Renal pelvis (tissue), 4 donors: ENCODE results near the gene TOGARAM2. TPM values are rescaled to one million over a fixed set of nuclear protein-coding genes. Genes with fewer than 3 reads are reported as not detected.
"Not testable (repeated sequence)": the region's sequence is repeated elsewhere in the genome, so short reads cannot be mapped to it uniquely, and the experiment has no call there.

ENCODE experiments used
- DNase-seq: peaks from one replicate; pipeline ENCODE4 v3.0.0-alpha.2; 2013
- polyA plus RNA-seq, 3 donors: library from polyadenylated mRNA; unstranded; fragments of 120-200 nt; gene quantifications; one replicate each; pipeline ENCODE4 v1.2.1, GENCODE V29; 2013; ENCODE audit not compliant: insufficient read length in 3 of 3

The TOGARAM2 gene
- polyA plus RNA-seq, 3 donors = 0.83 to 1.7 (median 1.5) TPM

DNA sequence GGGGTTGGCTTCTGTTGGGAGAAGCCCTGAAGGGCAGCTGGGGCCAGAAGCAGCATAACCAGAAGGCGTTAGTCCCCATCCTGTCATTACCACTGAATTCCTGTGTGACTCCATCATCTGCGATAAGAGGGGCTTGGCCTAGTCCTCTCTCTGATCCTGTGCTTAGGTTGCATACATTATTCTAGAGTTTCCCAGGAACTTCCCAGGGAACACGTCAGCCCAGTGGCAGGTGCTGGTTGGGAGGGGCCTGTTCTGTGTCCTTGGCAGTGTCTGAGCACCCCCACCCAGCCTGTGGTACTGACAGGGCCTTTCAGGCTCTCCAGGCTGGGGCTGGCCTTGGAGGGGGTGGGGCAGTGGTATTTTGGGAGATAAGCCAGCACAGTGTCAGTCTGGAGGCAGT lies 4.5 kb upstream of the TOGARAM2 start:
- no peak for DNase-seq

DNA sequence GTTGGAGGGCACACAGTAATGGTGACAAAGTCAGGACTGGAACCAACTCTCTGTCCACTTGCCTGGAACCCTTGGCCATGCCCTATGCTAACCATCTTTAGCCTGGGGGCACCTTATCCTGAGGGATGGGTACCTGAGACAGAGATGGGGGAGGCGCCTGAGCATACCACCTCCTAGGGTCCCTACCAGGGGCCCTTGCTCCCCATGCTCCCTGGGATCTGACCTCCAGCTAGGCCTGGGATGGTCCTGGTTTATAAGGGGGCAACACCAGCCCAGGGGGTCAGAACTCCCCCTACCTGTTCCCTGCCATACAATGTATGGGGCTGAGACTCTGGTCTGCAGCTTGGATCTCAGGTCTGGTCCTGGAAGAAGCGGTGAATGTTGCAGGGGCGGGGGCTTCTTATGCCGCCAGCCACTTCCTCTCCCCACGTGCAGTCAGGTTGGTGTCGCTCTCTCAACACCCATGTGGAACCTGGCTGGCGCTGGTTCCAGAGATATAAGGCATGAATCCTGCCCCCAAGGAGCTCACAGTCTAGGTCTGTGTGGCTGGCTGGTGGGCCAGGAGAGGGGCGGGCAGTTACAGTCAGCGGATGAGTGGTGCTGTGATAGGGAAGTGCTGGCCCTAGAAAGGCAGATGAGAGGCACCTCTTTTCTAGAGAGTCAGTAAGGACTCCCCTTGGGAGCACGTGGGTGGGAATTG lies 3.8 kb upstream of the TOGARAM2 start:
- DNase-seq = no peak

DNA sequence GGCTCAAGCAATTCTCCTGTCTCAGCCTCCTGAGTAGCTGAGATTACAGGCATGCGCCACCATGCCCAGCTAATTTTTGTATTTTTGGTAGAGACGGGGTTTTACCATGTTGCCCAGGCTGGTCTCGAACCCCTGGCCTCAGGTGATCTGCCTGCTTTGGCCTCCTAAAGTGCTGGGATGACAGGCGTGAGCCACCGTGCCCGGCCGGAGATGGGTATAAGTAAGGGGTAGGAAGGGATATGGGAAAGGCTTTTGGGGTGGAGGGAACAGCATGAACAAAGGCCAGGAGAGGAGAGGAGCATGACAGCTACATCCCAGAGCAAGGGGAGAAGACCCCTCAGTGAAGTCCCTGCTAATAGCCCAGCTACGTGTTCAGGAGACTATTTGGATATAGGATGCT lies 3.1 kb upstream of the TOGARAM2 start:
- DNase-seq = not testable (repeated sequence)

DNA sequence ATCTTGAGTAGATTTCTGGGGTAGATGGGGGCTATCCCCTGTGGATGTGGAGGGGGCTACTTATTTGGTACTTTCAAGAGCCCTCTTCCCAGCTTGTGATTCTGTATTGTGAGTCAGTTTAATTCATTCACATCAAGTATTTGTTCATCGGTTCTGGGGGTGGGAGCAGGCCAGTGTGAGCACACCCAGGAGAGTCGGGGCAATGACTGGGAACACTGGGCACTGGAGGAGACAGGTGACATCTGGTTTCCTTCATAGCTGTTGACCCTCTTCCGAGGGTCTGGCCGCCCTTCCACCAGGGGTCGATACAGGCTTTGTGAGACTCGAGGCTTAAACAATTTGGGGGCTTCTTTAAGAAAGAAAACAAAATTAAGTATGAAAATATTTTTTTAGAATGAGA lies 2.5 kb upstream of the TOGARAM2 start:
- DNase-seq = no peak

DNA sequence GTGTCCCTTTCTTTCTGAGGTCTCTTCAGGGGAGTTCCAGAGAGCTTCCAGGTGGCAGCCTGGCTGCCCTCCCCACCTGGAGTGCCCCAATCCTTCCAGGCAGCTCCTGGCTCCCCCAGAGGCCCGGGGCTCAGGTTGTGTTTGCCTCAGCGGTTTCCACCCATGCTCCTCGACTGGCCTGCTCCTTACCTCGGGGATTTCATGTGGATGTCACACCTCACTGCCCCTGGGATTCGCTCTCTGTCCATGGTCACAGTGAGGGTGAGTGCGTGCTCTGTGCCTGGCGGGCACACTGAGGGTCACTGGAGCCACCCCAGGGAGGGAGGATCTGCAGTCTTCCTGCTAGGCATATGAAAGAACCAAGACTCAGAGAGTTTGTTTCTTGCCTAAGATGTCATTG lies 2.1 kb upstream of the TOGARAM2 start:
- DNase-seq = peak; percentile 35

DNA sequence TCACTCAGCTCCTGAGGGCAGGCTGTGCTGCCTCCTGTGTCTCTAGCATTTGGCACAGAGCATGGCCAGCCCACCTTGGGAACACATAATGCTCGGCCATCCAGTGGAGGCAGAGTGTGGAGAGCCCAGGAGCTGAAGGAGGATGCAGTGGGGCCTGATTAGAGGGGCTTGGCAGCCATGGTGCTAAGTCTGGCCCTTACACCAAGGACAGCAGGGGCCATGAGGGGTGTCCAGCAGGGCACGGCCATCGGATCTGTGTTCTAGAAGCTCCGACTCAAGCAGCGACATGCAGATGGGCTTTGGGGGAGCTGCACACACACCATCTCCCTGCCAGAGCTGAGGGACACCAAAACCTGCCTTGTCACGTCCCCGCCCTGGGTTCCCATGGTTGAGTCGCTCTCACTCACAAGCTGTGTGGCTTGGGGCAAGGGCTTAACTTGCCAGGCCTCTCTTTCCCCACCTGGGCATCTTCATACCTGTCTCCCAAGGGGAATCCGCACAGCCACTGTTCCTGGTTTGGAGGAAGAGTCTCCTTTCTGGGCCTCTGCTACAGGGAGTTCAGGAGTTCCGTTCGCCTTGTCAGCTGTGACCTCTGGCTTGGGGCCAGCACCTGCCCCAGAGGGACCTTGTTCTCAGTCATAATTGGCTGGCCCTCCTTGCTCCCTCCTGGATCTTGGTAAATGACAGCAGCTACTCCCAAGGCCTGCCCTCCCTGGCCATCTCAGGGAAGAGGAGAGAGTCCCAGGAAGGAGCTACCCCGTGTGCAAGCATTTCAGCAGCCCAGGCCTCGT lies 1.3 kb upstream of the TOGARAM2 start:
- no peak for DNase-seq

DNA sequence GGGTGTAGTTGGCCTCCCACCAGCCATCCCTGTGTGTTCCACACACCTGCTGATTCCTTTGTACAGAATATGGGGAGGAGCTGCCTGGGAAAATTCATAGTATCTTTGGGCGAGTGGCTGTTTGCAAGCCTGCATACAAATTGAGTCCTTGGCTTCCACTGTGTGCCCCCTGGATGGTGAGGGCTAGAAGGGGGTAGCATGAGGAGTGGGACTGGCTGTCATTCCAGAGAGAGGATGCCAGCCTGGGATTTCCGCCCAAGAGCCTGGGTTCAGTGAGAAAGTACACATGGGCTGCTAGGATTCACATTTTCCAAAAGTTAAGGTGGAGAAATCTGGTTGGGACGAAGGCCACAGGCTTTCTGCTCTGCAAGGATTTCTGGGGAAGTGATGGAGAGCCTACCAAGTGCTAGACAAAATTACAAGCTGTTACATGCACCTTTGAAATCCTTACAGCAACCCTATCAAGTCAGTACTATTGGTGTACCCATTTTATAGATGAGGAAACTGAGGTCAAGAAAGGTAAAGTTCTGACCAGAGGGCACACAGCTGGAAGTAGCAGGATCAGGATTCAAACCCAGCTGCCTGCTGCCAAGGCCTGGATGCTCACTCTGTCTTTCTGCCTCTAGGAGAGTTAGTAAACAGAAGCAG lies 606 bp upstream of the TOGARAM2 start:
- no peak for DNase-seq

DNA sequence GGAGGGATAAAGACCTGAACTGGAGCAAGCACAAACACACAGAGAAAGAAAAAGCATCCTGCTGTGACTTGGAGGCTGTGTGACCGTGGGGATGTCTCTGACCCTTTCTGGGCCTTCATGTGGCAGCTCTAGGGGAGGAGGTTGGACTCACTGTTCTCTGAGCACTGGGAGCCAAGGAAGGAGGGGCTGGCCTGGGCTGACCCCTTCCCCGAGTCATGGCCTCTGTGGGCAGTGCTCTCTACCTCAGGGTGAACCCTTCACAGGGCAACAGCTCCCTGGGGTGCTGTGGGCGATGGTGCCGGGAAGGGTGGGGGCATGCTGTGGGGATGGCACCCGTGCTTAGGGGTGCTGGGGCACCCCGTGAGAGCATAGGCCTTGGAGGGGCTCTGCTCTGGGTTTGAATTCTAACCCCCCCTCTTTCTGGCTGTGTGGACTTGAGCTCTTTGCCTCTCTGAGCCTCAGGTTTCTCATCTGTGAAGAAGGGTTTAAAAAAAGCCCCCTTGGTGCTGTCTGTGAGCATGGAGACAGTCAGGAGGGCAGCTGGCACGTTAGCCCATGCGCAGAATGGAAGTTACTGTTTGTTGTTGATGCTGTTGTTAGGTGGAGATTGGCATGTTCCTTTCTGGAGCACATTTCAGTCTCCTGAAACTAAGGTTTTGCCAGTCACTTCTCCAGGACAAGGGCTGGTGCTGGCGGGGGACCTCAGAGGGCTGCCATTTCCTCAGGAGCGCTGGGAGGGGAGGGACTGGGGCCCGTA lies 700 bp downstream of the TOGARAM2 start:
- no peak for DNase-seq

DNA sequence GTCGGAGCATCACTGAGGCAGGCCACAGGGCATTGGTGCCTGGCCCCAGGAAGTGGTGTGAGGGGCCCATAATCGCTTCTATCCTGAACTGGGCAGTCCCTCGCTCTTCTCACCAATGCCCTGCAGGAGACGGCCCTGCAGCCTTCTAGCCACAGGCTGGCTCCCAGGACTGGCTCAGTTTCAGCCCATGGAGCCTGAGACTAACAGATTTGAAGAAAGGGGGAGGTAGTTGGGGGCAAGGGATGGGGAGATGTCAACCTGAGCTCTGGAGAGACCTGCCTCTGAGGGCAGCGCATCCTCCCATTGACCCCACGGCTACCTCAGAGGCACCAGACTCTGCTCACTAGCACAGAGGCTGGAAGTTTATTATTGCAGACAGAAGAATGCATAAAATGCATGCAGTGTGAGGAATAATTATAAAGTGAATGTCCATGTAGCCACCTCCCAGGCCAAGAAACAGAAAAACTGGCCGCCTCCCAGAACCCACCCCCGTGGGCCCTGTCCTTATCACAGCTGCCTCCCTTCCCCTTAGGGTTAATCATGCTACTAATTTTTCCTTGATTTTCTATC lies 1.4 kb downstream of the TOGARAM2 start:
- DNase-seq = no peak

DNA sequence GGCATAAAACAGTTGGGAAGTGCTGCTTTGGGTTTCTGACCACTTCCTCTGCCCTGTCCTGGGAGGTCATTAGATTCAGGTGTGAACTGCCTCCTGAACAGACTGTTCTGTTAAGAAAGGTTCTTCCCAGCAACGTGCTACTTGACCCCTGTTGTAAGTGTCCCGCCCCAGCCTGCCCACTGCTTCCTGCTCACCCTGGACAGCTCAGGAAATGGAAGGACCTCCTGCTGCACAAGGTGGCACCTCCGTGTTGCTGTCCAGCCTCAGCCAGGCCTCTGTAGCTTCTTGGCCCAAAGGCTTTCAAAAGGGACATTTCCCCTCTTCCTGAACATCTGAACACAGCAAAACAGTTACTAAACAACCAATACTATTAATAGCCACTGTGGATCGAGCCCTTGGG lies 5.3 kb downstream of the TOGARAM2 start:
- no peak for DNase-seq

DNA sequence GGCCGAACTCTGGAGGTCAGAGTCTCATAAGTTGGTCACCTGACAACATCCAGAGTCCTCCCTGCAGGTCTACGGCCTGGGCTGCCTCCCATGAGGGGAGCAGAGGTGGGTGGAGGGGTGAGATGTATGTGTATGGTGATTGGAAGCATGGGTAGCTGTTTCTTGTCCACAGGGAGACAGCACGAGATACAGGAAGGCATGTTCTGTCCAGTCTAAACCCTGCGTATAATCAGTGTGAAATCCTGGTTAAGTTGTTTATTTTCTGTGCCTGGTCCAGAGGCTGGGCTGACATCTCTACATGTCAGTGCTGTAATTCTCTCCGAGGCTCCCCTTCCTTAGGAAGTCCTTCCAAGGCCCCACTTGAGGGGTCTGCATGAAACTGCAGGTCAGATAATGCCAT lies 8.9 kb downstream of the TOGARAM2 start:
- DNase-seq = no peak

DNA sequence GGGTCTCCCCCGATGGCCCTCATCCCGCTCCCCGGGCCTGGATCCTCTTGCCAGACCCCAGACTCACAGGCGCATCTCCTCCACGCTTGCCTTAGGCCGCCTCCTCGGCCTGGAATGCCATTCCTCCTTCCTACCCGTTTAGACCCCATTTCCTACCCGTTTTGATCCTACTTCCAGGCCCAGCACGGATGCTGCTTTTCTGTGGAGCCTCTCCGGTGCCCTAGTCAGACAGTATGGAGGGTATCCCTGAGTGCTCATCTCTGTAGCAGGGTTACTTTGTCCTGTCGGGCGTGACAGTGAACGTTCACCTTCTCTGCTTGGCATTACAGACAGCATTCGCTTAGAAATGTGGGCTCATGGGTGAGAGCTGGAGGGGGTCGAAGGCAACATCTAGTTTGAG lies 9.3 kb downstream of the TOGARAM2 start:
- no peak for DNase-seq

DNA sequence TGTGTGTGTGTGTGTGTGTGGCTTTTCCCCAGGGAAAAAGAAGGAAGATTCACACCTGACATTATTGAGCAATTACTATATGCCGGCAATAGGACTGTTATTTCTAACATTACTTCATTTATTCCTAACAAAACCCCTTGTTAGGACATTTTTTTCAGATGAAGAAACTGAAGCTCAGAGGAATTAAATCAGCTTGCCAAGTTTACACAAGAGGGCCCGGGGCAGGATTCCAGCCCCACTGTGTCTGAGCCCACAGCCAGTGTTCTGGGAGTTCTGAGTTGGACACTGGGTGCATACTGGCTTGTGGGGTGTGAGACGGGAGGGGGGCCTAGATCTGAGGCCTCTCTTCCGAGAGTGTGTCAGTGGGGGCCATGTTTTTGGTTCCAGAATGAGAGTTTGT lies 9.9 kb downstream of the TOGARAM2 start:
- no peak for DNase-seq

DNA sequence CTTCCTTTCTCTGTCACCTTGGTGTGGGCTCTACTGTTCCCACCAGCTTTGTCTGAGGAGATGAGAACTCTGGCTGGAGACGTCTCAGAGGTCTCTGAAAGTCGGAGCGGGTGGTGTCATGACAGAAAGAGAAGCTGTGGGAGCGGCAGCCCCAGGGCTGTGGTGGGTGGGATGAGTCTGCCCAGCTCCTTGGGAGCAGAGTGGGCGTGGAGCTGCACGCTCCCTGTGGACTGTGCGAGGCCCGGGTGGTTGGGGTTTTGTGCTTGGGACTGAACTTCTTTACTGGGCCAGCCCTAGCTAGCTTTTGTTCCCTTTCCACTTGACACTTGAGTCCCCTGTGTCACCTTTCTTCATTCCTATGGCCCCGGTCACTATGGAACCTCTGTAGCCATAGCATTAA lies 10.4 kb downstream of the TOGARAM2 start:
- no peak for DNase-seq

DNA sequence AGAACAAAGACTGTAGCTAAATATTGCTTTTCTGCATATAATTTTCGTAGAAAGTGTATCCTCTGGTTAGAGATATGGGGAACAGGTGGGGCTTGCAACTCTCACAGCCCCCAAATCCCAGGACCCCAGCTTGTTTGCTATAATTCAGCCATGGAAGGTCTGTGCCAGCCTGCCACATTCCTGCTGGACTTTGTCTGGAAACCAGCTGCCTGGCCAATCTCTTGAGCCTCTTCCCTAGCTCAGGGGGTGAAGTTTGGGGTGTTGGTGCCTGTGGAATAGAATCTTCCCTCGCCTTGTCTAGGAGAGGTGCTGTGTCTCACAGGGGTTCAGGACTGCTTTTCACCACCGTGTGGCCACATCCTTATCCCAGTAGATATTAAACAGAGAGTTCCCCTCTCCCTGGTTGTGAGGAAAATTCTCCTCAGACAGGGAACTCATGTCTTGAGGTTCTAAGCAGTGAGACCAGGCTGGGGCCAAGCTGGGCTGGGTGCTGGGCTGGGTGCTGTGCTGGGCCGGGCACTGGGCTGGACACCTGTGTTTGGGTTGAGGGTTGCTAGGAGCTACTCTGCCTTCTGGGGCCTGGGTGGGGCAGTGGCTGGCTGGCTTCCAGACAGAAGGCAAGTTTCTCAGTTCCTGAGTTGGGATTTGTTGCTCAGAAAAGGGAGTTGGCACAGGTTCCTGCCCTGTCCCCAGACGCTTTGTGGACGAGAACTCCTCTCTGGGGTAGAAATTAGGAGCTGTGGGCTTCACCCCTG lies 12.3 kb downstream of the TOGARAM2 start:
- DNase-seq = no peak

DNA sequence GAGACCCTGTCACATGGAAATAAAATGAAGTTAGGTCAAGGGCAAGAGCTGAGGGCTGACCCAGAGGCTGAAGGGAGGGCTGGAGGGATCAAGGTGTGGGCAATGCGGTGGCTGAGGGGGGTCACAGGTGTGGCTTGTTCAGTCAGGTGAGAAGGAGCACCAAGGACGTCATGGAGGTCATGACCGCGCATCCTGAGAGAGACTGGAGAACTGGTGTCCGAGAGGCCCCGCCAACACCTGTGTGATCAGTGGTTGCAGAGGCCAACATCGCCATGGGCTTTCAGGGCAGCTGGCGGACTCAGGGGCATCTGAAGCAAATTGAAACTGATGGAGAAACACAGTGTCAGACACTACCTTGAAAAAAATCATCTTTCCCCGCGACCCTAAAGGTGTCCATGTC lies 13.0 kb downstream of the TOGARAM2 start:
- DNase-seq = no peak

DNA sequence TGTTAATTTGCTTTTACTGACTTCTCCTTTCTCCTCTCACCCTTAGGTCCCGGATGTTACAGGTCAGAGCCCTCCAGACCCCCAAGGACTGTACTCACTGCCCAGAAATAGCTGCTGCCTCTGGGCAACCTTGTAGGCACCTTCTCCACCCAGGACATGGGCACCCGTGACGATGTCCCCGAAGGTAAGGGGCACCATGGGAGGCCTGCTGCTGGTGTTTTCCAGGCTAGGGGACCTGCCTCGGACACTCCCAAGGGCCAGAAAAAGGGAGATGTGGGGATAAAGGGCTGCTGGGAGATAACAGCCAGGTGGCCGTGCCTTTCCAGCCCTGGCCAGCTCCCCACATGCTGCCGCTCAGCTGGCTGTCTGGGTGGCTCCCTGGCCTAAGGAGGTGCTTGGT lies 13.6 kb downstream of the TOGARAM2 start:
- no peak for DNase-seq

DNA sequence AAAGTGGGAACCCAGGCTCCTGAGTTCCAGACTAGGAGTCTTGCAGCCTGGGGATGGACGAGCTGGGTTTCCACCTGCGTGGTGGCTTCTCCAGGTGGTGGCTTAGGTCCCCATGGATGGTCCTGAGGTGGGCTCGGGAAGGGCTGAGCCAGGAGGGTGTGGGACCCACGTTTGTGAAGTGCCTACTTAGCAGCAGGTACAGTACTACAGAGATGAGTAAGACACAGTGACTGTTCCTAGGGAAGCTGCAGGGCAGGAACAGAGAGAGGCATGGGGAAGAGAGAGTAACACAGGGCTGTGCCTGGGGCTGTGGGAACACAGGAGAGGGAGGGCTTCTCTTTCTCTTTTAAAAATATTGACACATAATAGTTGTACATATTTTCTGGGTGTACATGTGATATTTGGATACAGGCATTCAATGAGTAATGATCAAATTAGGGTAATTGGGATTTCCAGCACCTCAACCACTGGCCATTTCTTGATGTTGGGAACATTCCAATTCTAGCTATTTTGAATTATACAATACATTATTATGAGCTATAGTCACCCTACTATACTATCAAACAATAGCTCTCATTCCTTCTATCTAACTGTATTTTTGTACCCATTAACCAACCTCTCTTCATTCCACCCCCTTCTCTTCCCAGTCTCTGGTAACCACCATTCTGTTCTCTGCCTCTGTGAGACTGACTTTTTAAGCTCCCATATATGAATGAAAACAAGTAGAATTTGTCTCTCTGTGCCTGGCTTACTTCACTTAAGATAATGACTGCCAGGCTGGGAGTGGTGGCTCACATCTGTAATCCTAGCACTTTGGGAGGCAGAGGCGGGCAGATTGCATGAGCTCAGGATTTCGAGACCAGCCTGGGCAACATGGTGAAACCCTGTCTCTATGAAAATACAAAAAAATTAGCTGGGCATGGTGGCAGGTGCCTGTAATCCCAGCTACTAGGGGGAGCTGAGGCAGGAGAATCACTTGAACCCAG lies 15.0 kb downstream of the TOGARAM2 start:
- DNase-seq = no peak

DNA sequence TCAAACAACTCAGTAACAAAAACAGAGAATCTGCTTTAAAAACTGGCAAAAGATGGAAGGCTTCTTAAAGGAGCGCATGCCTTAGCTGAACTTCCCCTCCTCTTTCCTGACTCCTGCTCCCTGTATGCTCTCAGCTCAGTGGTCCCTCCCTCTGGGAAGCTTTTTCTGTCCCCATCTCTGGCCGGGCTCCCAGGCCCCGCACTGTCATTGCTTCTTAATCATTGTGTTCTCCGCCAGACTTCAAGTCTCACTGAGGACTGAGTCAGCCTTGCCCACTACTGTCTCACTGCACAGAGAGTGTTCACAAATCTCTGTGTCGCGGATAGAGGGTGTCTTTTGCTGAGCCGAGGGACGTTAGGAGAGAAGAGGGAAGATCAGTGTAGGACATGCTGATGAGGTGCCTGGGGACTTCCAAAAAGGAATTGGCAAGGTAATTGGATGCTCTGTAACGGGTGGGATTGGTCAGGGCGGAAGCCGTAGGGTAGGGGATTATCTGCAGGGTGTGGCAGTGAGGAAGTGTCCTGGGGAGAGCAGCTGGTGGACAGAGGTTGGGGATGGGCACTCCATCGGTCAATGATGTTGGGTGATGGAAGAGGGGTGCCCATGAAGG lies 16.2 kb downstream of the TOGARAM2 start:
- no peak for DNase-seq
